GM12873 (cell line): Measurements from ENCODE around the gene KIAA1217.

Experiments
- CTCF ChIP-seq: IDR thresholded peaks from 2 replicates; pipeline ENCODE4 v1.5.1; 2012; ENCODE audit warnings: low read depth, mild to moderate bottlenecking, moderate library complexity, low read length, control low read depth; ENCODE audit not compliant: insufficient read depth; ENCODE audit errors: missing control alignments

The KIAA1217 gene

GRCh38 chr10:24360282-24361127, 151.6 kb downstream of the KIAA1217 start:
- TF ChIP-seq CTCF = peak; percentile 73

- TF ChIP-seq CTCF = no peak
These were observed 154.1 kb downstream of the KIAA1217 start for GRCh38 chr10:24363070-24363469.

GRCh38 chr10:24367688-24368087, 158.8 kb downstream of the KIAA1217 start:
- no peak for TF ChIP-seq CTCF

DNA sequence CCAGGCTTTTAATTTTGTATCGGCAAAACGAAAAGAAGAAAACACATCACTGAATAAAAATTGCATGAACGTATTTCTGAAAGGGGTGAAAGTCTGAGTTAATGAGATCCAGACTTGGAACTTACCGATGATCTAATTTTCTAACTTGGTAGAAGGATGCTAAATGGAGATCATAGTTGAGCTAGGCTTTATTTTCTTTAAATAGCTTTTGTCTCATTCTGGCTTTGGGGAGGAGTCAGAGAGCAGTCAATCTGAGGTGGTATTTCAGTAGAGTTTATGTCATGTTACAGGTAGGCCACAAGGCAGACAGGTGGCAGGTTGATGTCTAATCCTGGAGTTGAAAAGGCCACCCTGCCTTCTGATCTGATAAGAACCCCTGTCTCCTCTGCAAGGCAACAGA, 161.9 kb downstream of the KIAA1217 start:
- TF ChIP-seq CTCF = no peak

DNA sequence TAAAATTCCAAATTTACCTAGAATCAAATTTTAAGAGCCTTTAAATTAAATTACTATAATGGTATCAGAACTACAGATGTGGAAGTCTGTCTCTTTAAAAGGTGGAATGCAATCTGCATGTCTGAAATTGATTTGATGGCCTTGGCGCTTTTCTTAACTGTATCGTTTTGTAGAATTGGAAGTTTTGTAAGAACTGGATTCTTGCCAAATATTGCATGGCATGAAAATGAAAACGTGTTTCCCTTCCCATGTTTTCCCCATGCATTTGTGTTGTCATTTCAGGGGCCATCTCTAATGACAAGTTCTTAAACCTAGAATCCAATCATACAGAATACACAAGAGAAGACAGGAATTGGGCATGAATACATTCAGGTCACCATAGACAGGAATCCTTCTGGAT, 162.5 kb downstream of the KIAA1217 start:
- TF ChIP-seq CTCF = no peak

DNA sequence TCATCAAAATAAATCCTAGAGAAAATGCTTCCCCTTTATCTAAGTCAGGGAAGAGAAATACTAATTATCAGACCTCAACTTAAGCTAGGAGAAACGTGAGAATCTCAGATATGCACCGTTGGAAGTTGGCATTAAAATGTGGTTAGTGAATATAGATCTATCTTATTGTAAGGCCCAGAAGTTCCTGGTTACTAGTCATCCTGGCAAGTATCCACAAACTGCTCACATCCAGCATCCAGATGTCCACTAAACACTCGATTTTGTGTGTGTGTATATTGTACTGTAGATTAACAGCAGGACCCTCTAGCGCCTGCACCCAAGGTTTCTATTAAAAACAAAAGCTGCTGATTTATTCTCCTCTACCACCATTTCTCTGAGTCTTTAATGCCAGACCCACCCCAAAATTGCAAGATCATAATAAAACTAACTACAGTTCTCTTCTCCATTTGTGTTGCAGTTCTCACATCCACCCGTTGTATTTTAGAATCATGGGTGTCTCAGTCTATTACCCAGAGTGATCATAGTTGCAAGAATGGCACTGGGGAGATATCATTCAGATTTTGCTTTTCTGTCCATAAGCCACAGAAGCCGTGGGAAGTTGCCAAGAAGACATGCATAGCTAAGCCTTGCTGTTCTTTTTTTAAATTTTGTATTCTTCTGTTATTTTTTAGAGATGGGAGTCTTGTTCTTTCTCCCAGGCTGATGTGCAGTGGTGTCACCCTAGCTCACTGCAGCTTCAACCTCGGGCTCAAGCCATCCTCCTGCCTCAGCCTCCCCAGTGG, 165.4 kb downstream of the KIAA1217 start:
- TF ChIP-seq CTCF = no peak

DNA sequence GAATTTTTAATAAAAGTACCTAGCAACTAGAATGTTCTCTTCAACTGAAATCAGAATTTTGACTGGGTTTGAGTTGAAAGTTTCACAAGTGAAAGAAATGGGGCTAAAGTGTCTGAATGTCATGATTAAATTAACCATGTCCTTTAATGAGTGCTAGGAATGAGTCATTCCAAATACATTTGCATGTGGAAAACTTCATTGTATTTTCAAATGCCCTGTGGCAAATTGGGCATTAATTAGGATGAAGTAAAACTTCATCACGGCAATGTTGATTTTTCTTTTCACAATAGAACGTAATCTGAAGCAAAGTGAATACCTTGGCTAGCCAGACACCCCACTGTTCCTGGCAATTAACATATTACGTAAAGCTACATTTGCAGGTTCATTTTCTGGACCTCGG, 166.6 kb downstream of the KIAA1217 start:
- no peak for TF ChIP-seq CTCF
